A549 (cell line): ENCODE measurements around the gene ILDR1.

Source experiments
- CTCF ChIP-seq: fragments of >200 bp; sonication (Bioruptor Twin); formaldehyde crosslinking; IDR thresholded peaks from 3 replicates; pipeline ENCODE4 v1.5.1; 2016
- ESRRA ChIP-seq: fragments of 150-350 bp; IDR thresholded peaks from 2 replicates; pipeline ENCODE4 v1.6.1; 2014; ENCODE audit warnings: mild to moderate bottlenecking, low read length, borderline replicate concordance
- HMGXB4 ChIP-seq: fragments of 250-450 bp; sonication (Bioruptor Pico); IDR thresholded peaks from 2 replicates; pipeline ENCODE4 v1.5.0; 2021; ENCODE audit warnings: mild to moderate bottlenecking, moderate library complexity, borderline replicate concordance
- MAX ChIP-seq: IDR thresholded peaks from 2 replicates; pipeline ENCODE4 v1.6.1; 2012
- NR3C1 ChIP-seq: fragments of >200 bp; sonication (Bioruptor Twin); formaldehyde crosslinking; IDR thresholded peaks from 3 replicates; pipeline ENCODE4 v1.6.1; 2017
- POLR2A ChIP-seq: IDR thresholded peaks from 2 replicates; pipeline ENCODE4 v1.6.1; 2012; ENCODE audit warnings: mild to moderate bottlenecking, low read length
- RAD21 ChIP-seq, 2 experiments: fragments of >200 bp in 1 of 2; sonication (Bioruptor Twin) in 1 of 2; formaldehyde crosslinking in 1 of 2; IDR thresholded peaks in 1 of 2; conservative IDR thresholded peaks in 1 of 2; 2 replicates in 1 of 2; 3 replicates in 1 of 2; pipeline ENCODE4 v1.6.1; 2012 to 2018; ENCODE audit warnings: inconsistent platforms in 1 of 2
- RCOR1 ChIP-seq: fragments of 150-350 bp; IDR thresholded peaks from 2 replicates; pipeline ENCODE4 v1.6.1; 2014; ENCODE audit warnings: antibody characterized with exemption, low read length, low read depth
- REST ChIP-seq: fragments of 200-600 bp; sonication (generic); IDR thresholded peaks from 2 replicates; pipeline ENCODE4 v1.6.1; 2016; ENCODE audit warnings: antibody characterized with exemption, mild to moderate bottlenecking, moderate library complexity
- SMC3 ChIP-seq: fragments of >200 bp; sonication (Bioruptor Twin); formaldehyde crosslinking; IDR thresholded peaks from 3 replicates; pipeline ENCODE4 v1.6.1; 2018; ENCODE audit warnings: inconsistent platforms
- ZNF302 ChIP-seq: fragments of 250-450 bp; sonication (Bioruptor Pico); IDR thresholded peaks from 2 replicates; pipeline ENCODE4 v1.9.0; 2021; ENCODE audit warnings: inconsistent platforms, mild to moderate bottlenecking, moderate library complexity

GRCh38 chr3:122063908-122064307 is 41.9 kb upstream of the ILDR1 start:
- TF ChIP-seq CTCF (no peak), ESRRA (no peak), POLR2A (no peak), REST (no peak), SMC3 (no peak), ZNF302 (CRISPR knock-in tag) (no peak), MAX (no peak), RCOR1 (no peak), HMGXB4 (no peak), NR3C1 (no peak), RAD21 (conservative IDR thresholded peaks at IDR 0.05 in 1 of 2, IDR thresholded peaks at IDR 0.05 in 1 of 2) (no peak)
